GM12891 (cell line): ENCODE results near the gene GMPR.
A peak's percentile ranks its signal among the peaks of the same experiment; 100 is the strongest.

Experiments used
- DNase-seq: peaks from one replicate; pipeline ENCODE4 v3.0.0; 2011; ENCODE audit warnings: low spot score; ENCODE audit not compliant: insufficient read length
- FAIRE-seq: peaks from 2 replicates; lab custom pipeline; 2011; peaks lifted over from hg19 to GRCh38; lab: Jason Lieb, UNC
- PAX5 ChIP-seq: IDR thresholded peaks from 2 replicates; pipeline ENCODE4 v1.6.1; 2011; ENCODE audit warnings: low read length, moderate library complexity, mild to moderate bottlenecking; ENCODE audit not compliant: insufficient read depth, severe bottlenecking
- POLR2A ChIP-seq: IDR thresholded peaks from 2 replicates; pipeline ENCODE4 v1.6.1; 2011; ENCODE audit warnings: low read depth, low read length, control low read depth
- POLR2AphosphoS5 ChIP-seq: IDR thresholded peaks from 2 replicates; pipeline ENCODE4 v1.6.1; 2011; ENCODE audit warnings: low read depth, low read length, control low read depth
- POU2F2 ChIP-seq: IDR thresholded peaks from 2 replicates; pipeline ENCODE4 v1.6.1; 2011; ENCODE audit warnings: low read depth, mild to moderate bottlenecking, control low read depth, low read length, moderate library complexity
- SPI1 ChIP-seq: IDR thresholded peaks from 2 replicates; pipeline ENCODE4 v1.6.1; 2011; ENCODE audit warnings: low read depth, low read length, control low read depth
- TAF1 ChIP-seq: IDR thresholded peaks from 2 replicates; pipeline ENCODE4 v1.6.1; 2011; ENCODE audit warnings: low read depth, low read length, control low read depth

GMPR gene

DNA sequence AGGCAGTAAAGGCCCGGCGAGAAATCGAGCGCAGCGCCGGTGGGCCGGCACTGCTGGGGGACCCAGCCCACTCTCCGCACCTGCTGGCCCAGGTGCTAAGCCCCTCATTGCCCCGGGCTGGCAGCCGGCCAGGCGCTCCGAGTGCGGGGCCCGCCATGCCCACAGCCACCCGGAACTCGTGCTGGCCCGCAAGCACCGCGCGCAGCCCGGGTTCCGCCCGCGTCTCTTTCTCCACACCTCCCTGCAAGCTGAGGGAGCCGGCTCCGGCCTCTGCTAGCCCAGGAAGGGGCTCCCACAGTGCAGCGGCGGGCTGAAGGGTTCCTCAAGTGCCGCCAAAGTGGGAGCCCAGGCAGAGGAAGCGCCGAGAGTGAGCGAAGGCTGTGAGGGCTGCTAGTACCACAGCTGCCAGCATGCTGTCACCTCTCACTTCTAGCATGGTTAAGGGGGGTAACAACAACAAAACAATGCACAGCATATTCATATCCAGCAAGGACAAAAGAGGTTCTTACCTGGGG is 11.3 kb upstream of the GMPR start:
- no peak for DNase-seq
- TF ChIP-seq PAX5 (no peak), POLR2AphosphoS5 (no peak), TAF1 (no peak), POLR2A (no peak), POU2F2 (no peak), SPI1 (no peak)

GRCh38 chr6:16227605-16228004 is 10.8 kb upstream of the GMPR start:
- FAIRE-seq (no peak), DNase-seq (no peak)
- TF ChIP-seq PAX5 (no peak), POLR2AphosphoS5 (no peak), POLR2A (no peak), TAF1 (no peak), POU2F2 (no peak), SPI1 (no peak)

More for the DNA sequence above, 11.3 kb upstream of the GMPR start:
- no peak for FAIRE-seq

DNA sequence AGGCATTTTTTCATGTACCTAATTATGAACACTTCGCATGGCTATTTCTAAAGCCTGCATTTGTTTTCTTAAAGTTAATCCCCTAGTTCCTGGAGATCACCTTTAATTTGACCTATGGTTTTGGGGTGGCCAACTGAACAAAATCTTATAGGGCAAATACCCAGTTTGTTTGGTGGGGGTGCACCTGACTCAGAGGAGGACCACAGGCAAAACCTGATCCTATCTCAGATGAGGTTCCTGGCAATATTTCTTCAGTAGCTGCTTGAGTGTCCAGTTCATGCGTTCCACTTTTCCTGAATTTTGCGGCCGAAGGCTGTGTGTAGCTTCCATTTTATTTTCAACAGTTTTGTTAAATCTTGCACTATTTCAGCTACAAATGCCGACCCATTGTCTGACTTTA is 10.3 kb upstream of the GMPR start:
- no peak for FAIRE-seq
- DNase-seq: no peak
- no peak for TF ChIP-seq POLR2AphosphoS5
- TF ChIP-seq PAX5: no peak
- TF ChIP-seq SPI1: no peak
- no peak for TF ChIP-seq POU2F2
- TF ChIP-seq POLR2A: no peak
- TF ChIP-seq TAF1: no peak

DNA sequence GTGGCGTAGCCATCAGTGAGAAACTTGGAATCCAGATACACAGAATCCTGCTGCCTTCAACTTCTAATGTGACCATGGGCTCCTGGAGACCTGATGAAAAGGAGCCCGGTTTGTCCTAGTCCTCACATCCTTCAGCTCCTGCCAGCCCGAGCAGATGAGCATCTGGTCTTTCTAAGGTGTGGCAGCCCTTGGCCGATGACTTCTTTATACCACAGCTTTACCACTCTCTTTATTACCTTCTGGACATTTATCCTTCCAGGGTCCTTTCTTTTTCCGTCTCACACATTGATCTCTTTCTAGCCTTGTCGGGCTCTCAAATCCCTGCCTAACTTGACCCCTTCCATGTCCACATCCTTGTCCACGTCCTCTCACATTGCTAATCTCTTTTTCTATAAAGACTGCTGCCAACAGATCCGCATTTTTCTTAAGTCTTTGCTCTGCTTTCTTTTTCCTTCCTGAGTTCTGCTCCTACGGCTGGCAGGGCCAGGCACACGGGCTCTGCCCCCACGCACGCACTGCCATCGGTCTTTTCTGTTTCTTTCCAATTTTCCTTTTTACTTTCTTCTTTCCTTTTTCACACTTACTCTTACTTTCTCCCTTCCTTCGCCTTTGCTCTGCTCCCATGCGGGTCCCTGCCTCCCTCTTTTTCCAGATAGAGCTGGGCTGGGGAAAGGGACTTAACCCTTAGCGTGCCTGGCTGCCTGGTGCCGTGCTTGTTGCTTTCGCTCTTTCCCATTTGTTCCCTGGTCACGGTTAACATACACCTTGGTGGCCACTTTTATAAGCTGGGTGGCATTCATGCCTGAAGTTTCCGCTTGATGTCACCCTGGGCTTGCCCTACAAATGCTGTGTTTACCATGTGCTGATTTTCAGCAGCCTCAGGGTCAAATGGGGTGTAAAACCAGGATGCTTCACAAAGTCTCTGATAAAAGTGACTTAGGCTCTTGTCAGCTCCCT is 9.4 kb upstream of the GMPR start:
- TF ChIP-seq SPI1 (no peak), POLR2A (no peak), TAF1 (no peak), POU2F2 (no peak), POLR2AphosphoS5 (no peak), PAX5 (no peak)
- FAIRE-seq (peak; percentile 16), DNase-seq (no peak)

GRCh38 chr6:16229700-16230099 is 8.7 kb upstream of the GMPR start:
- no peak for DNase-seq
- FAIRE-seq: no peak
- TF ChIP-seq POLR2AphosphoS5: no peak

GRCh38 chr6:16230953-16231352 is 7.4 kb upstream of the GMPR start:
- peak; percentile 38 for FAIRE-seq
- DNase-seq: no peak
- TF ChIP-seq POLR2A (no peak), POLR2AphosphoS5 (no peak), SPI1 (no peak), PAX5 (no peak), TAF1 (no peak), POU2F2 (no peak)

GRCh38 chr6:16232086-16232485 is 6.3 kb upstream of the GMPR start:
- no peak for TF ChIP-seq POLR2A
- TF ChIP-seq POU2F2: no peak
- no peak for TF ChIP-seq PAX5
- no peak for TF ChIP-seq SPI1
- no peak for TF ChIP-seq POLR2AphosphoS5
- TF ChIP-seq TAF1: no peak
- FAIRE-seq (no peak), DNase-seq (no peak)

GRCh38 chr6:16236009-16236501 is 2.3 kb upstream of the GMPR start:
- FAIRE-seq (peak; percentile 23), DNase-seq (no peak)
- no peak for TF ChIP-seq SPI1
- no peak for TF ChIP-seq POLR2AphosphoS5
- no peak for TF ChIP-seq PAX5
- no peak for TF ChIP-seq POLR2A
- no peak for TF ChIP-seq POU2F2
- TF ChIP-seq TAF1: no peak

DNA sequence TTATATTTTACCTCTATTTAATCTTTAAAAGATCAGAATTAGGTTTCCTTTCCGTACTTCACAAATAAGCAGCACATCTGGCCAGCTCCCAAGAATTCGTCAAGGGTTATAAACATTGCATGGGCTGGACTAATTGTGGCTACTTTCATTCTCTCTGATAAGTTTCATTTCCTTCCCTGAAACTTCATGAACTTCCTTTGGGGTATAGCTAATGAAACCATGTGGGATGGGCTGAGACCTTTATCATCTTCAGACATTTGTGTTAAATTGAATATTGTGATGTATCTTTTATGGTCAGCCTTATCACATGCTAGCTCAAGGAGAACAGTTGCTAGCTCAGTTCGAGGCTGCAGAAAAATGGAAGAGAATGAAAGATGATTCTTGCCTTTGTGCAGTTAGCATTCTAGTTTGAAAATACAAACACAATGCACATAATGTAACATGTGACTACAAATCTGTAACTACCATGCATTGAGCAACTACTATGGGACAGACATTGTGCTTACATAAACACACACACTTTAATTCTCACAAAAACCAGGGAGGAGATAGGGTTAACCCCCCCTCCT is 1.7 kb upstream of the GMPR start:
- TF ChIP-seq POU2F2 (no peak), SPI1 (peak; percentile 88)
- DNase-seq (no peak), FAIRE-seq (peak; percentile 95)

GRCh38 chr6:16237242-16237641 is 1.1 kb upstream of the GMPR start:
- no peak for TF ChIP-seq POU2F2
- TF ChIP-seq PAX5: no peak
- TF ChIP-seq POLR2A: no peak
- TF ChIP-seq SPI1: no peak
- no peak for TF ChIP-seq TAF1
- no peak for TF ChIP-seq POLR2AphosphoS5
- no peak for FAIRE-seq
- no peak for DNase-seq
